ENCODE results near the gene LRRC46.

The LRRC46 gene

DNA sequence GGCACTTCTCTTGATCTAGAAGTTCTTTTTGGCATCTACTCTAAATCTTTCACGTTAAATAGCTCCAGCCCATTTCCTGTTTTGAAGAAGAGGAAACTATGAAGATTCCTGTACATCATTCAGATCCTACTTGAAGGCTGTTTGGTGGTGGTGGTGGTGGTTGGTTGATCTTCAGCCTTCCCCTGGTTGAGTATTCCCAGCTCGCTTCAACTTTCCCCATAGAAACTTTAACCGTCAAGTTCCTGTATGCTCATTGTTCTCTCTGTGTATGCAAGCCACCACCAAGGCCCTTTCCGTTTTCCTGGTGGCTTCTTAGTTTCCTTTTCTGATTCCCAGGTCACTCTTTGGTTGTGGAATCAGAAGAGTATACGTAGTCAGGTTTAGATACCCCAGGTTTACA is 3.3 kb downstream of the LRRC46 start:
- DNase-seq = no peak

DNA sequence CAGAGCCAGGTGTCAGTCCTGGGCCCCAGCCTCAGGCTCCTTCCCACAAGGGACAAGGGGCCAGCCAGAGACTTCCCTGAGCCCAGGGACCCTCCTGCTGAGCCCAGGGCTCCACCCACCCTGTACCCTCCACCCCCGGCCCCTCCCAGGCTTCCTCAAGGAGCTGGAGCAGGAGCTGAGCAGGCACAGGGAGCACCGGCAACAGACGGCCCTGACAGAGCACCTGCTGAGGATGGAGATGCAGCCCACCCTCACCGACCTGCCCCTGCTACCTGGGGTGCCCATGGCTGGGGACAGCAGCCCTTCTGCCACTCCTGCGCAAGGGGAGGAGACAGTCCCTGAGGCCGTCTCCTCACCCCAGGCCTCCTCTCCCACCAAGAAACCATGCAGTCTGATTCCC is 5.1 kb downstream of the LRRC46 start:
- DNase-seq = no peak

DNA sequence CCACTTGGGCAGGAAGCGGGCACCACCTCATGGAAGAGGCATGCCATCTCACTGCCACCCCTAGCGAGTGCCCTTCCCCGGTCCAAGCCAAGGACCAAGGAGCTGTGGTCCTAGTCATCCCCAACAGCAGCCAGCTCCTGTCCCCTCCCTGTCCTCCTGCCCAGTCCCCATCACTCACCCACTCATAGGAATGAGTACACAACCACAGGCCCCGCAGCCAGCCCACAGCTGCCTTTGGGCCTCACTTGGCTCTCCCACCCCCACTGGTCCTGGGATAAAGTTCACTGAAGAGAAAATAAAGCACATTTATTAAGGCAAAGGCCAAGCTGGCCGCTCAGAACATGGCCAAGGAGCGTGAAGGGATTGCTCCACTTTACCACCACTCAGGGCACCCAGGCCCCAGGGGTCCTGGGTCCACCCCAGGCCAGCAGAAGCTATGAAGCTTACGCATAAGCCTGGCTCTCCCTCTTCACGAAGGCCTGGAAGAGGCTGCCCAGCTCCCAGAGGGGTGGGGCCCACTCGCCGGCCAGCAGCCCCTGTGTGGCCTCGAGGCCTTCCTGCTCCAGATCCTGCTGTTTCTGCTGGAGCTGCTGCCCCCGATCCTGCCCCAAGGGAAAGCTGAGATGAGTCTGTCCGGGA is 6.0 kb downstream of the LRRC46 start:
- DNase-seq = no peak

DNA sequence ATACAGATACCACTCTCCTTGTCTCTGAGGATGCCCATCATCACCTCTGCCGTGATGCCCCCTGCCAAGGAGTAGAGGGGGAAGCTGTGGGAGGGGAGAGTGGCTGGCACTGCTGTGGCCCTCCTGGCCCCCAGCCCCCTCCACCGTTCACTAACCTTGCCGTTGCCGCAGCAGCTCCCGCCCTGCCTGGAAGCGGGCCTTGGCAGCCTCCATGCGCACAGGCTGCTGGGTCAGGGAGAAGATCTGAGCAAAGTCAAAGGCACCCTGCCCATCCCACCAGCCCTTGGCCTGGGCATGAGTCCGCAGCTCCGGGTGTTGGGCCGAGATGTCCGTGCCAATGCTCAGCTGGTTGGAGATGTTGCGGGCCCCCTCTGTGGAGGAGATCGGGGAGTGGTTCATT is 7.2 kb downstream of the LRRC46 start:
- no peak for DNase-seq

DNA sequence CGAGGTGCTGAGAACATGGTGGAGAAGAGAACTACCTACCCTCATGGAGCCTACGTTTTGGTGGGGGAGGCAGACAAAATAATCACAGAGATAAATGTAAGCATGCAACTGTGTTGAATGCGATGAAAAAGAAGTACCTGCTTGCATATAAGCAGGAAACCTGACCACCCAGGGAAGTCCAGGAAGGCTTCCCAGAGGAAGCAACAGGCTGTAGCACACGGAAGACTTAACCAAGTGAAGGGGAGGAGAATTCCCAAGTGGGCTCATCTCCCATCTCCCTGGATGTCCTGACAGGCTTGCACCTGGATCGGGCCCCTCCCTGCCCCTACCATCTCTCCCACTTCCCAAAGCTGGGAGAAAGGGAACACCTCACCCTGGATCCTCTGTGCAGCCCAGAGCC is 7.6 kb downstream of the LRRC46 start:
- DNase-seq = no peak

DNA sequence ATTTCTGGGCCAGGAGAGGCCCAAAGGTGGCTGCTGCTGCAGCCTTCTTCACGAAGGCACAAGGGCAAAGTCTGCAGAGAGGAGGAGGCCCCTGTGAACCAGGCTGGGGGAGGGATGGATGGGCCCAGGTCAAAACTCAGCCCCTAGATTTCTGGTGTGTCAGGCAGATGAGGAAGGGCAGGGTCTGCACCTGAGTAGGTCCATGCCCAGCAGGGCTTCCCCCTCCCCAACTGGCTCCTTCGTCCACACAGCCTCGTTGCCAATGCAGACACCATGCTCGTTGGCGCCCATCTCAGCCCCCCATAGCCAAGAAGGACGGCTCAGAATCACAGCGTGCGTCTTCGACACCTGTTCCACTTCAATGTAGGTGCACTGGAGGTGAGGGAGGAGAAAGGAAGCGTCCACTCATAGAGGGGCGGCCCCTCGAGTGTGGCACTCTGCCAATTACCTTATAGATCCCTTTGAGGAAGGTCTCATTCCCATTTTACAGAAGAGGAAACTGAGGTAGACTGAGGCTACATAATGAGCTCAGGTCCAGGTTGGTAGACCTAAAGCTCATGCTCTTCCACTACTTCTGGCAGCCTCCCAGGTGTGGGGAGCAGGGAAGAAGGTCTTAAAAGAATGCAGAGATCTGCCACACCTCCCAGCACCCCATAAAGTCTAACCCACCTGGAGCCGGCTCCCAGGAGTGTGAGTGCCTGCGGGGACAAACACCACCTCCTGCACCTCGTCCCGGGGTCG is 8.7 kb downstream of the LRRC46 start:
- no peak for DNase-seq

DNA sequence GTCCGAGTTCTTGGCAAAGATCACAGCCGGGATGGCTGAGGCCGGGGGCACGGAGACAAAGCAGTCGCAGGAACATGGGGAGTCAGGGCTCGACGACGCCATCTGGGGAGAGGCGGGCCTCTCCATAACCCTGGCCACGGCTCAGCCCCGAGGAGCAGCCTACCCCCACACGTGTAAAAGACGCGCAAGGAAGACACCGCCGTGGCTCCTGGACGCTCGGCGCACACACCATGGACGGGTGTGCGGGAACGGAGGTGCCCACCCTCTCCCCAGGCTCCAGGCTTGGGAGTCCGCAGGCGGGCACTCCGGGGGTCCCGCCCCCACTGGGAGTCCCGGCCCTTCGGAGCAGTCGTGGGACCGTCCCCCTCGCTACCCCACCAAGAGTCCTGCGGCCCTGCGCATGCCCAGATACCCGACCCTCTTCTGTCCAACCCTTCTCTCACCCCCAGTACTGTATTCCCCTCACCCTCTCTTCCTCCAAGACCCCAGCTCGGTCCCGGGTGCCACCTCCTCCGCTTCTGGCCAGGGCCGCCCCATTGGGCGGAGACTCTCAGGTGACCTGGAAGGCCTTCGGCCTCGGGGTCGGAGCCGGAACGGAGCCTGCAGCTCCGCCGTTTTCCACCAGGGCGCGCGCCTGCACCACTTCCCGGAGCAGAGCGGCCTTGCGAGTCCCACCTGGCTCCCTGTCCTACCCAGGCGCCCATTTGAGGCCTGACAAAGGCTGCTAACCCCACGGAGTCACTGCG is 9.4 kb downstream of the LRRC46 start, which contains the start of gene SCRN2:
Gene SCRN2, minus strand, starts transcription at position 532 of the 746 bp plus-strand sequence. Its CDS starts 430 bp downstream, at position 102.
- peak; percentile 93 for DNase-seq

DNA sequence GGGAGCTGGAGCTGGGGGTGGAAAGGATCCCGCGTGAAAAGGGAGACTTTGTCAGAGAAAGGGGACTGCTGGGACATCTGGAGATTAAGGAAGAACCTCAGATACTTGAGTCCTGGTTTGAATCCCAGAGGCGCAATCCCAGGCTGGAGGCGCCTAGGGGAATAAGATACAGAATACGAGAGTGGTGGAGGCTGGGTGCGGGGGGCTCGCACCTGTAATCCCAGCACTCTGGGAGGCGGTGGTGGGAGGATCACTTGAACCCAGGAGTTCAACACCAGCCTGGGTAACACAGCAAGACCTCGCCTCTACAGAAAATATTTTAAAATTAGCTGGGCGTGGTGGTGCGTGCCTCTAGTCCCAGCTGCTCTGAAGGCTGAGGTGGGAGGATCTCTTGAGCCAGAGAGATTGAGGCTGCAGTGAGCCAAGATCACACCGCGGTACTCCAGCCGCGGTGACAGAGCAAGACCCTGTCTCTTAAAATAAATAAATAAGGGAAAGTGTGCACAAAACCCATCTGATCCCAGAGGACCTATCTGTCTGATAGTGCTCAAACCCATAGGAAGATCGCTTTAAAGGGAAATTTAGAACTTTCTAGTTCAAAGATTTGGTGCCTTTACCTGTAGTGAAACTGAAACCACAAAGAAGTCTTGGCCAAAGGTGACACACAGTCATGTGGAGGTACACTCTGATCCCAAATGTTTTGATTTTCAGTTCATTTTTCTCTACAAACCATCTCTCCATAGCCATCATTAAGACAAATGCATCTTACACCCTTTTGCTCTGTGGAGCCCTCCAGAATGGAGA is 10.2 kb downstream of the LRRC46 start:
- DNase-seq = no peak

DNA sequence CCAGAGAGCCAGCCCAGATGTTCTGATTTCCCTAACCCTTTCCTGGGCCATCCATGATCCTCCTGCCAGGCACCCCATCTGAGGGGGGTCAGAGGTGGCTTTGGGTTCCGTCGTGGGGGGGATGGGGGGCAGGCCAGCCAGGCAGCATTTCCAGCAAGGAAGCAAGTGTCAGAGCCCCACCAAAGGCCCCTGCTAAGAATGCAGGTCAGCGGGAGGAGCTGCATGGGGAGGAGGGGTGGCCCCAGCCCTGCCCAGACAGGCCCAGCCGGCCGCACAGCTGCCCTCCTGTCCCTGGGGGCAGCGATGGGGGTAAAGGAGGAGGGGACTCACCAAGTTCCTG is 11.9 kb downstream of the LRRC46 start:
- no peak for DNase-seq

DNA sequence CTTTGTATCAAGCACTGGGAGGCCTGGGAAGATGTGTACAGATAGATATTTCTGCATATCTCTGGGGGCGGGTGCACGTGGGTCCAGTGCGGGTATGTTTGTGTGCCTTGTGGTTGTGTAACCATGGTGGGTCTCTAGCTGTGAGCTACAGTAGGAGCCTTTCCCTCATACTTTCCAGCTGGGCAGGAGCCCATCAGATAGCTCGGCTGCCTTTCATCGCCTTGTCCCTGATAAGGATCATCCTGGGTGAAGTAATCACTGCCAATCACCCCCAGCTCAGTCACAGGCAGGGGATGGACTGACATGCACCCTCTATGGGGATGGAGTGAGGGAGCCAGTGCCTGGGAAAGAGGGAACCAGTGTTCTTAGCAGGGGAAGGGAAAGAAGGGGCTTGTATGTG is 12.8 kb downstream of the LRRC46 start:
- no peak for DNase-seq

DNA sequence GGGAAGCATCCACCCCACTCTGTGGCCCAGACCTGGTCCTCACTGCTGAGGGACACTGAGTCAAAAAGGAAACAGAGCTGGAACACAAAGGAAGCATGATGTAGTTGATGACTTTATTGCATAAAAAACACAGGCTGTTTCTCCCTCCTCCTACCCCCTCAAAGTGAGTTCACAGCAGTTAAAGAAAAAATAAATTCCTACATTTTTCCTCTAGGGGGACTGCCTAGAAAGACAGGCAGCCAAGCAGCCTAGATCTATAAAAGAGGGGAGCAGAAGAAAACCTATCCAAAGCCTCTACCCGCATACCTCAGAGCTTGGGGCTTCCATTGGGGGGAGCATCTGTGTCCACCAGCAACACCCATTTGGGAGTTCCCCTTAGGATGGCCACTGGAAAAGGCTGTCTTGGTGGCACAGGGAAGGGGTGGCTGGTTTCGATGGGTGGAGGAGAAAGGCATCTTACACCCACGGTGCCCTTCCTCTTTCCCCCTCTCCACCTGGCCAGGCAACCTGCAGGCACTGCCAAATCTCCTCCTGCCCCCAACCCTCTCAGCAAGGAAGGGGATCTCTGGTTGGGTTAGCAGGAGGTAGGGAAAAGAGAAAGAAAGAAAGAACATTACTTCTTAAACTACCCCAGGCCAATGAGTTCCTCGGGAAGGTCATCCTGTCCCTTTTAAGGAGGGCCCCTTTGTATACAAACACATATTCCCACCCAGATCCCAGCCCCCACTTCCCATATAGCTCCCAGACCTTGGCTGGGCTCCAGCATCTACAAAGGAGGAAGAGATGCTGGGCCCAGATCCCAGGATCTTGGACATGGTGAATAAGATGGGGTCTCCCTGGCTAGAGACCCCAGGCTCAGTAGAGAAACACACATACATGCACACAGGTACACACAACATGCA is 13.6 kb downstream of the LRRC46 start:
- no peak for DNase-seq

DNA sequence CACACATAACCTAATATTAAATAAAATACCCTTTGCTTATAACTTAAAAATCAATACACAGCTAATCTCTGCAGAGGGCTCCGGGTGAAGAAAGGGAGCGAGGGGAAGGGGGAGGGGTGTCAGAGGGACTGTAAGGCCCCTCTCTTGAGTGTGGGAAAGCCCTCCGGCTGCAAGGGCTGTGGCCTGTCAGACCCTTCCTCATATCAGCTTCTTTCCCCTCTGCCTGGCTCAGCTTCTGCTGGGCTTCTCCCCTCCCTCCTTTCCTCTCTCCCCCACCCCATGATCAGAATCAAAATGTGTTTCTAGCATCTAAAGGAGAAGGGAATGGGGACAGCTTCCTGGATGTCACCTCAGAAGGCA is 14.2 kb downstream of the LRRC46 start:
- no peak for DNase-seq

DNA sequence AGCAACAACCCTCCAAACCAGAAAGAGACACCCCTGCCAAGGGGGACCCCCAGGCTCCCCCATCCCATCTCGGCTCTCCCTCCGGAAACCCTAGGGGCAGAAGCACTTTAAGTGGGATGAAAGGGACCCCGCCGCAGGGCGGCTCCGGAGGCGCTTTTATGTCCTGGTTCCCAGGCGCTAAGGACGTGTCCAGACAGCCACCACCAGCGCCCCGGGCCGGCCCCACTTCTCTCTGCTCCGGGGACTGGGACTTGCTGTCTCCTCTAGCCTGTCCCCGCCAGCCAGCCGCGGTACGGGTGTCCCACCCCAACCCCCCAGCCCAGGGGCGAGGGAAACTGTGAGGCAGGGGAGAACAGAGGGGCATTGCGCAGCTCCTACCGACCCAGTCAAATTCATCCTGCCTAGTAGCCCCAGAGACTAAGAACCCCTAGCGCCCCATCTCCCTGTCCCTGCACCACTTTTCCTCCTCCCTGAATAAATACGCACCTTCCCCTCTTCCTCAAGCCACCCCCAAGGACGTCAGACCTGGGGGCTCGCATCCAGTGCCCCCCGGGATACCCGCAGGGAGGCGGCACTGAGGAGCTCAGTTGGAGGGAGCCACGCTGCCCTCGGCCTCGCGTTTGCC is 15.4 kb downstream of the LRRC46 start:
- DNase-seq = no peak

DNA sequence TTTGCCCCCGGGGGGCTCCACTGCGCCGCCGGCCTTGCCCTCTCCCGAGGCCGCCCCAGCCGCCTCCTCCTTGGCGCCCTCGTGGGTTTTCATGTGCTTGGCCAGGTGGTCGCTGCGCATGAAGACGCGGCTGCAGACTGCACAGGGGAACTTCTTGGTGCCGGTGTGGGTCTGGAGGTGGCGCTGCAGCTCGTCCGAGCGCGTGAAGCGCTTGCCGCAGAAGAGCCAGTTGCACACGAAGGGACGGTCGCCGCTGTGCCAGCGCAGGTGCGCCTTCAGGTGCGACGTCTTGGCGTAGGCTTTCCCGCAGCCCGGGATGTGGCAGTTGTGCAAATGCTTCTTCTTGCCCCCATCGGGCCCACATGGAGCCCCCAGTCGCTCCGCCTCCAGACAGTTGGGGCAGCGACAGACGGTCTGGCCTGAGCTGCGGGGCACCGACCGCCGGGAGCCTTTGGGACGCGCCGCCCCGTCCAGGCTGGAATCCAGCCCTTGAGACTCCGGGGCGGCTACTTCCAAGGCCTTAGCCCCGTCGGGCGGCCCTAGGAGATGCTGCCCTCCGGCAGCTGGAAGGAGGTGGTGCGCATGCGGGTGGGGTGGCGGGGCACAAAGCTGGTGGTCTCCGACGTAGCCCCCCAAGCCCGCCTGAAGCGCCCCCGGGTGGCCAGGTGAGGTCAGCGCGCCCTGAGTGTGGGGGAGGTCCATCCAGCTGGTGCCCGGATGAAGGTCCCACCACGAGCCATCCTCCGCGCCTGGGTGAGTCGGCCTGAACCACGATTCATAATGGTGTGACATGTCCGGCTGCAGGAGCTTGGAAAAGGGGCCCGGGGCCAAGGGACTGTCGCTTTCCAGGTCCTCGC is 16.1 kb downstream of the LRRC46 start:
- DNase-seq = peak; percentile 41

DNA sequence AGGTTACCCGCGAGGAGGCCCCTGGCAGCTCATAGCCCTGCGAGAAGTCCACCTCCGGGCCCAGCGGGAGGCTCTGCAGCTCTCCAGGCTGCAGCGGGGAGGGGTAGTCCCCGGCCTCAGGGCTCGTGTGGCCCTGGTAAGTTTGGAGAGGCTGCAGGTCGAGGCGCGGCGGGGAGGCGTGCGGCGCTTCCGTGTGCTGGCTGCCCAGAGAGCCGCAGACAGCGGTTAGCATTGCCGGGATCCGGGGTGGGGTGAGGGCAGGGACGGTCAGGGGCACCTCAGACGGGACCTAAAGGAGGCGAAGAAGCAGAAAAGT is 16.7 kb downstream of the LRRC46 start:
- DNase-seq = no peak

DNA sequence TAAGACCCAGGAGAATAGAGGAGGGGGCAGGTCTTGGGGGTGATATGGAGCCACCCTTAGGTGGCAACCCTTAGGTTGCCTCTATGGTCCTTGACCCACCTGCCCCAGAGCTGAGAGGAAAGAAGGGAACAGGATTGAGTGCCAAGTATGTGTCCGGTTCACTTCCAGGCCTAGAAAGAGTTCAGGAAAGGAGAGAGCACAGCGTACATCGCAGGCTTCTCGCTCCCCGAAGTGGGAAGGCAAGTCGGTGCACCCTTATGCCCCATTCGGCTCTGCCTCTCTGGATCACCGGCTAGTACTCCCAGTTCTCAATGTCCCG is 18.9 kb downstream of the LRRC46 start:
- DNase-seq = no peak

DNA sequence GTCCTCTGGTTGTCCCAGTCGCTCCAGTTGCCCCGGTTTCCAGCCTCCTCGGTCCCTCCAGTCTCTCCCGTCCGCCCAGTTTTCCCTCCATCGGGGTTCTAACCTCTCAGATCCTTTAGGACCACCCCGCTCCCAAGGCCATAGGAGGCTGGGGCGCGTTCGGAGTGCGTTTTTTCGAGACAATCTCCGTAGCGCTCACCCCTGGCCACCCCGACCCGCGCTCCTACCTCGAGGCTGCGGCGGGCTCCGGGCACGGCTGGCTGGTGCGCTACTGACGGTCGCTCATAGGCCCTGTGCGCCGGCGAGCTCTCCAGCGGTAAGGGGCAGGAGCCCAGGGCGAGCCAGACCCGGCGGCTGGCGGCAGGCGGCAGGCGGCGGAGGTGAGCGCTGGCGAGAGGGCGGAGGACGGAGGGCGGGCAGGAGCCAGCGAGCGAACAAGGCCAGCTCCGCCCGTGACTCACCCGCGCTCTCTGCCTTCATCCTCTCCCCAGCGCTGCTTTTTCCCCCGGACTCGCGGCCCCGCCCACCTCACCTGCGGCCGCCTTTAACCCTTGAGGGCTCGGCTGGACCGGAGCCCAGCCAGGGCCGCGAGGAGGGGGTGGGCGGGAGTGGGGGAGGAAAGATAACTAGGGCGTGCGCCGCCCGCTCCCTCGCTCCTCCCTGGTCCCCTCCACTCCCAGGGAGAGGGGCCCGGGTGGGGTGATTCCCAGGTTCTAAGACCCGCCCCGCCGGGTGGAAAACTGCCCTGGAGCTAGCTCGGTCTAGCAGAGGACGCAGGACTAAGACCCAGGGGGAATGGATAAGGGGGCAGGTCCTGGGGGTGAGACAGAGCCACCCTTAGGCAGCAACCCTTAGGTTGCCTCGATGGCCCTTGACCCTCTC is 19.5 kb downstream of the LRRC46 start, which contains the start of gene SP6:
Gene SP6, minus strand, starts transcription at position 472 of the 882 bp plus-strand sequence. CDS start 2,734 bp downstream, outside the sequence.
- DNase-seq = peak; percentile 74

DNA sequence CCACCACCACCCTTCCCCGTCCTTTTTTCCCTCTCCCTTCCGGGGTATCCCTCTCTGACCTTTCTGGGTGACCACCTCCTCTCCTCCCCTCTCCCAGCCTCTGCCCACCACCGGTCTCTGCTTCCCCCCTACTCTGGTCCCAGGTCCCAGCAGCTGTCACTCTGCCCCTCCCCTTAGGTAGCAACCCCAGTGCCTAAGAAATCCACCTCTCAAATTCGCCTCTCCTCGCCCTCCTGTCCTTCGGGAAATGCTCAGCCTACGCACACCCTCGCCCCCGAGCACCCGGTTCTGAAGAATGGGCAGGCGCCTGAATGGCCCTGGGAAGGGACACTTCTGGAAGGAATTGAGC is 20.3 kb downstream of the LRRC46 start:
- no peak for DNase-seq

DNA sequence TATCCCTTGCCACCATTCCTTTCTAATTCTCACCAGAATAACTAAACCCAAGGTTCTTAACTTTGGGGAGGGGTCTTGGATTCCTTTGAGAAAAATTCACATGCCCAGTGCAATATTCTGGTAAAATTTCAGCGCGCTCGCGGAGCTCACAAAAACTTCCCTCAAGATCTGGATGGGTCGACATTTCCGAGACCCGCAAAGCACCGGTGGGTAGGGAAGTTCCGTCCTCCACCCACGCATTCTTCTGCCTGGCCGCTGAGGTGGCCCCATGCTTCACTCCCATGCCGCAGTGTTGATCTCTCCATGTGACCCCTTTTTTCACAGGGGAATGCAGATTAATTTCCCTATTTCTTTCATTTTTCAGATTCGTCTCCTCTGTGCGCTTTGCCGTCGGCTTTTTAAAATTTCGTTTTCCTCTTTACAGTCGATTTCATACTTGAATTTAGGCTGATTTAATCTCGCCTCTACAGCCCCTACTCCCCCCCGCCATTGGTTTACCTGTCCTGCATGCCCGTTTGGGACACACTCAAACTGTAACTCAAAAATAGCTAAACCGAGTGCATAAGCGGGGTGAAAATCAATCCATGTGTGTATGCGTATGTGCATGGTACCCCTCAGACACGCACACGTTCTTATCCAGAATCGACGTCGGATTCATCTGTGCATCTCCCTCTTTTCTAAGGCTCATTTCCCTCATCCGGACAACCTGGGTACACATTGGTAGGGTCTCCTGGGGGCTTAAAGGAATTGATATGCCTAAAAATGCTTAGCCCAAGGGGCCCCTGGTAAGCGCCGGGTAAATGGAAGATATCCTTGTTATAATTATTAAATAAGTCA is 20.9 kb downstream of the LRRC46 start:
- DNase-seq = no peak

Measured in activated CD4-positive, alpha-beta T cell treated with anti-CD3 and anti-CD28 coated beads for 48 hours (primary cell).